ENCODE results near the gene ZFAND3.

ZFAND3 gene

GRCh38 chr6:38194282-38194572 is 374.7 kb downstream of the ZFAND3 start:
- TF ChIP-seq CTCF (IDR thresholded peaks at IDR 0.05; ENCODE audit: low read depth, low read length), result no peak
- no peaks in the 10 kb centered on the region for H3K27me3 ChIP-seq
- H3K4me1 ChIP-seq, result no peaks in the 10 kb centered on the region
- no peak overlapping the region for H3K4me3 ChIP-seq (ENCODE audit: low read depth, low read length)
- H3K9me3 ChIP-seq, result no peaks in the 10 kb centered on the region
- no peak for DNase-seq
- no peaks in the 10 kb centered on the region for H3K36me3 ChIP-seq

GRCh38 chr6:38194589-38194988 is 375.1 kb downstream of the ZFAND3 start:
- H3K4me3 ChIP-seq (ENCODE audit: low read depth, low read length), result no peak overlapping the region
- no peaks in the 10 kb centered on the region for H3K27me3 ChIP-seq
- DNase-seq, result no peak
- TF ChIP-seq CTCF (IDR thresholded peaks at IDR 0.05; ENCODE audit: low read depth, low read length), result no peak
- H3K36me3 ChIP-seq, result no peaks in the 10 kb centered on the region
- H3K4me1 ChIP-seq, result no peaks in the 10 kb centered on the region
- no peaks in the 10 kb centered on the region for H3K9me3 ChIP-seq

GRCh38 chr6:38195113-38195635 is 375.6 kb downstream of the ZFAND3 start:
- no peaks in the 10 kb centered on the region for H3K27me3 ChIP-seq
- H3K4me1 ChIP-seq, result no peaks in the 10 kb centered on the region
- no peak overlapping the region for H3K4me3 ChIP-seq (ENCODE audit: low read depth, low read length)
- TF ChIP-seq CTCF (IDR thresholded peaks at IDR 0.05; ENCODE audit: low read depth, low read length), result no peak
- no peaks in the 10 kb centered on the region for H3K9me3 ChIP-seq
- no peak for DNase-seq
- H3K36me3 ChIP-seq, result no peaks in the 10 kb centered on the region

- H3K27me3 ChIP-seq, result no peaks in the 10 kb centered on the region
- H3K9me3 ChIP-seq, result no peaks in the 10 kb centered on the region
- DNase-seq, result peak; percentile 57
- peak; percentile 47 for TF ChIP-seq CTCF (IDR thresholded peaks at IDR 0.05; ENCODE audit: low read depth, low read length)
- H3K4me1 ChIP-seq, result no peaks in the 10 kb centered on the region
- no peak overlapping the region for H3K4me3 ChIP-seq (ENCODE audit: low read depth, low read length)
- no peaks in the 10 kb centered on the region for H3K36me3 ChIP-seq
Measured at GRCh38 chr6:38198219-38198618, 378.7 kb downstream of the ZFAND3 start.
